ENCODE measurements around the gene TWNK.

Gene TWNK

DNA sequence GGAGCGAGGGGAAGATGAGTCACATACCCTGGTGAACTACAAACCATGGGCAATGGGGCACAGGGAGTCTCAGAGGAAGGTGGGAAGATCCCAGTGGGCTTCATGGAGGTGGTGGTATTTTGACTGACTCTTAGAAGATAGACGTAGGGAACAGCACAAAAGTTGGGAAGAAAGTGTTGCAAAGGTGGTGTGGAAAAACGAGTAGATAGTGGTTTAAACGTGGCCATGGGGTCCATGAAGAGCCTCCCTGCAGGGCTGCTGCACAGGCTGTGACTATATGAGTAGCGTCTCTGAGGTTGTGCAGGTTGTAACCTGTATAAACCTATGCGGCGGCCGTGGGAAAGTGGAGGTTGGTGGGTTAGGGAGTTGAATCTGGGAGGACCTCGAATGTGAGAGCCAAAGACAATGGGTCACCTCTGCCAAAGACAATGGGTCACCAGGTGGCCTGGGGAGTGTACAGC lies 26.1 kb downstream of the TWNK start:
- Histone ChIP-seq H3K9me3 (ENCODE audit: insufficient read depth, low read length) (no peaks in the 10 kb centered on the region), H3K4me3 (ENCODE audit: insufficient read length, low read depth) (no peak overlapping the region), H3K4me1 (ENCODE audit: insufficient read depth, insufficient read length) (peaks cover 14% of the 10 kb centered on the region), H3K9ac (ENCODE audit: insufficient read length, low read depth) (no peak overlapping the region), H3K36me3 (ENCODE audit: insufficient read depth, insufficient read length, low read length) (no peaks in the 10 kb centered on the region), H3K27me3 (ENCODE audit: insufficient read depth, insufficient read length) (peaks cover 13% of the 10 kb centered on the region)
- no peak for DNase-seq (ENCODE audit: low read depth, low spot score)
- TF ChIP-seq YY1 (IDR thresholded peaks at IDR 0.05; ENCODE audit: insufficient read depth, insufficient read length) (no peak), ZNF274 (IDR thresholded peaks at IDR 0.05; ENCODE audit: low read depth, low read length) (no peak), SUZ12 (IDR thresholded peaks at IDR 0.05; ENCODE audit: extremely low read depth, insufficient read depth, insufficient read length) (no peak)

DNA sequence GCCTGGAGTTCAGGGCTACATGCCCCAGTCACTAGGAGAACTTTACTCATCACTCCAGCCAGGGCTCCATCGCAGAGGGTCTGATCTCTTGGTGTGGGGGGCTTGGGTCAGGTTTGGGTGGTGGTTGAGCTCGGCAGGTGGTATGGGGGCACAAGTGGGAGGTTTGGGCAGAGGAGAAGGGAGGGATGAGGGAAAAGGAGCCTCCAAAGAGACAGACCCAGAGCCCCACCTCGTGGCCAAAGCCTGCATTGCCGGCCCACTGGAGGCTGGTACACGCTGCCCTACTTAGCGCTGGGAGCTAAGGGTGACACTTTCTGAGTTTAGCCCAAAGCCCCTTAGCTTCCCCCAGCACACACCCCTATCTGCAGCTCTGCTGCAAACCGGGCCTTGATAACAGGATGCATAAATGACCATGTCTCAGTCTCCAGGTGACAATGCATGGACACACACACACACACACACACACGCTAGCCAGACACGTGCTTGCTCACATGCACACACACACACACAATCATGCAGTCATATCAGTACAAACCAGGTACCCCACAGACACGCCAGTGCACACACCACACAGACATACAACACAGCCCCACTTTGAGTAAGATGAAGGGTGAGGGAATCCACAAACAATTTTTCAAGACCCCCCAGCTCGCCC lies 27.0 kb downstream of the TWNK start:
- Histone ChIP-seq H3K9ac (ENCODE audit: insufficient read length, low read depth) (no peak overlapping the region), H3K36me3 (ENCODE audit: insufficient read depth, insufficient read length, low read length) (no peaks in the 10 kb centered on the region), H3K4me3 (ENCODE audit: insufficient read length, low read depth) (no peak overlapping the region), H3K9me3 (ENCODE audit: insufficient read depth, low read length) (no peaks in the 10 kb centered on the region), H3K27me3 (ENCODE audit: insufficient read depth, insufficient read length) (peaks cover 21% of the 10 kb centered on the region), H3K4me1 (ENCODE audit: insufficient read depth, insufficient read length) (peaks cover 13% of the 10 kb centered on the region)
- no peak for DNase-seq (ENCODE audit: low read depth, low spot score)
- TF ChIP-seq YY1 (IDR thresholded peaks at IDR 0.05; ENCODE audit: insufficient read depth, insufficient read length), result no peak
- no peak for TF ChIP-seq ZNF274 (IDR thresholded peaks at IDR 0.05; ENCODE audit: low read depth, low read length)
- TF ChIP-seq SUZ12 (IDR thresholded peaks at IDR 0.05; ENCODE audit: extremely low read depth, insufficient read depth, insufficient read length), result no peak

- Histone ChIP-seq H3K27me3 (ENCODE audit: insufficient read depth, insufficient read length) (peaks cover 21% of the 10 kb centered on the region), H3K9me3 (ENCODE audit: insufficient read depth, low read length) (no peaks in the 10 kb centered on the region), H3K4me3 (ENCODE audit: insufficient read length, low read depth) (no peak overlapping the region), H3K36me3 (ENCODE audit: insufficient read depth, insufficient read length, low read length) (no peaks in the 10 kb centered on the region), H3K4me1 (ENCODE audit: insufficient read depth, insufficient read length) (peaks cover 13% of the 10 kb centered on the region), H3K9ac (ENCODE audit: insufficient read length, low read depth) (no peak overlapping the region)
- DNase-seq (ENCODE audit: low read depth, low spot score), result no peak
- no peak for TF ChIP-seq ZNF274 (IDR thresholded peaks at IDR 0.05; ENCODE audit: low read depth, low read length)
- TF ChIP-seq YY1 (IDR thresholded peaks at IDR 0.05; ENCODE audit: insufficient read depth, insufficient read length), result no peak
- no peak for TF ChIP-seq SUZ12 (IDR thresholded peaks at IDR 0.05; ENCODE audit: extremely low read depth, insufficient read depth, insufficient read length)
Observed at GRCh38 chr10:101014966-101015581, 27.7 kb downstream of the TWNK start.

DNA sequence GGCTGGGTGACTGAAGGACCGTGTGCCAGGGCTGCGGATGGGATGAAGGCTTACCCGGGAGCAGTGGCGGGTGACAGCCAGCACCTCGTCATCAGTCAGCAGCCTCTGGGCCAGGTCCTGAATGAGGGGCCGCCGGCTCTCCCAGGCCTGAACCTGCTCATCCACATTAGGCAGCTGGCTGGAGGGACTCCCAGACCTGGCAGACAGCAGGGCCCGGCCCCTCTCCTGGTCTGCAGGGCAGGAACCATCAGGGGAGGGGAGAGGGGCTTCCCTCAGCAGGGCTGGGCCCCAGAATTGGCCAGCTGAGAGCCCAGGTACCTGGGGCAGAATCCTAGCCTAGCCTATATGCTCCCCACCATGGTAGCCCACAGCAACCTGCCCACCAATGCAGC lies 28.2 kb downstream of the TWNK start:
- Histone ChIP-seq H3K4me3 (ENCODE audit: insufficient read length, low read depth) (no peak overlapping the region), H3K27me3 (ENCODE audit: insufficient read depth, insufficient read length) (peaks cover 21% of the 10 kb centered on the region), H3K36me3 (ENCODE audit: insufficient read depth, insufficient read length, low read length) (no peaks in the 10 kb centered on the region), H3K4me1 (ENCODE audit: insufficient read depth, insufficient read length) (peaks cover 13% of the 10 kb centered on the region), H3K9me3 (ENCODE audit: insufficient read depth, low read length) (no peaks in the 10 kb centered on the region), H3K9ac (ENCODE audit: insufficient read length, low read depth) (no peak overlapping the region)
- TF ChIP-seq YY1 (IDR thresholded peaks at IDR 0.05; ENCODE audit: insufficient read depth, insufficient read length) (no peak), ZNF274 (IDR thresholded peaks at IDR 0.05; ENCODE audit: low read depth, low read length) (no peak), SUZ12 (IDR thresholded peaks at IDR 0.05; ENCODE audit: extremely low read depth, insufficient read depth, insufficient read length) (no peak)
- DNase-seq (ENCODE audit: low read depth, low spot score), result no peak

- TF ChIP-seq YY1 (IDR thresholded peaks at IDR 0.05; ENCODE audit: insufficient read depth, insufficient read length) (no peak), SUZ12 (IDR thresholded peaks at IDR 0.05; ENCODE audit: extremely low read depth, insufficient read depth, insufficient read length) (no peak), ZNF274 (IDR thresholded peaks at IDR 0.05; ENCODE audit: low read depth, low read length) (no peak)
- peaks cover 13% of the 10 kb centered on the region for H3K4me1 ChIP-seq (ENCODE audit: insufficient read depth, insufficient read length)
- peaks cover 21% of the 10 kb centered on the region for H3K27me3 ChIP-seq (ENCODE audit: insufficient read depth, insufficient read length)
- DNase-seq (ENCODE audit: low read depth, low spot score), result no peak
- H3K9ac ChIP-seq (ENCODE audit: insufficient read length, low read depth), result no peak overlapping the region
- H3K36me3 ChIP-seq (ENCODE audit: insufficient read depth, insufficient read length, low read length), result no peaks in the 10 kb centered on the region
- no peak overlapping the region for H3K4me3 ChIP-seq (ENCODE audit: insufficient read length, low read depth)
- H3K9me3 ChIP-seq (ENCODE audit: insufficient read depth, low read length), result no peaks in the 10 kb centered on the region
Observed at GRCh38 chr10:101016814-101017213, 29.5 kb downstream of the TWNK start.

DNA sequence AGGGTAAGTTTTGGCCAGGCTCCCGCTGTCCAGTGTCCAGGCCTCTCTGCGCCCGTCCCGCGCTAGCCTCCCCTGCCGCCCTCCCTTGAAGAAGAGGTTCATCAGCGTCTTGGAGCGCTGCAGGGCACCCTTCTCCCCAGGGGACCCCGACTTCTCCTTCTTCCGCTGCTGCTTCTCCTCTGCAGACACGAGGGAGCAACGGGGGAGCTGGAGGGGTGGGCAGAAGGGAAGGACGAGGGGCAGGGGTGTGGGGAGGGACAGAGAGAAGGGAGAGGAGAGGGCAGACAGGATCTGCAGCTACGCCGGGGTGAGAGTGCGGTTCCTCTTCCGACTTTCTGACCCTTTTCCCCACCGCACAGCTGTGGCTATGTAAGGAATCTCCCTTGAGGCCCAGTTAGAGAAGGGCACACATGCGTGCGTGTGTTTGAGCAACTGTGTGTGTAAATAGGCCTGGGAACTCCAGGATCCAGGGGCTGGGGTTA lies 30.8 kb downstream of the TWNK start:
- Histone ChIP-seq H3K9ac (ENCODE audit: insufficient read length, low read depth) (peak overlapping the region; percentile 74), H3K4me3 (ENCODE audit: insufficient read length, low read depth) (peak overlapping the region; percentile 27), H3K4me1 (ENCODE audit: insufficient read depth, insufficient read length) (peaks cover 10% of the 10 kb centered on the region), H3K36me3 (ENCODE audit: insufficient read depth, insufficient read length, low read length) (no peaks in the 10 kb centered on the region), H3K27me3 (ENCODE audit: insufficient read depth, insufficient read length) (peaks cover 21% of the 10 kb centered on the region), H3K9me3 (ENCODE audit: insufficient read depth, low read length) (no peaks in the 10 kb centered on the region)
- TF ChIP-seq YY1 (IDR thresholded peaks at IDR 0.05; ENCODE audit: insufficient read depth, insufficient read length) (no peak), SUZ12 (IDR thresholded peaks at IDR 0.05; ENCODE audit: extremely low read depth, insufficient read depth, insufficient read length) (no peak), ZNF274 (IDR thresholded peaks at IDR 0.05; ENCODE audit: low read depth, low read length) (no peak)
- no peak for DNase-seq (ENCODE audit: low read depth, low spot score)
